Stimulated activated CD4-positive, alpha-beta T cell treated with anti-CD3 and anti-CD28 coated beads, Interleukin-2, amount 100 ng/mL, for 4 hours (primary cell): ENCODE measurements around the gene WNT5B.

ENCODE experiments used
- DNase-seq: peaks from one replicate; pipeline ENCODE4 v3.0.0-alpha.2; 2020; ENCODE audit warnings: low read depth

Gene WNT5B

DNA sequence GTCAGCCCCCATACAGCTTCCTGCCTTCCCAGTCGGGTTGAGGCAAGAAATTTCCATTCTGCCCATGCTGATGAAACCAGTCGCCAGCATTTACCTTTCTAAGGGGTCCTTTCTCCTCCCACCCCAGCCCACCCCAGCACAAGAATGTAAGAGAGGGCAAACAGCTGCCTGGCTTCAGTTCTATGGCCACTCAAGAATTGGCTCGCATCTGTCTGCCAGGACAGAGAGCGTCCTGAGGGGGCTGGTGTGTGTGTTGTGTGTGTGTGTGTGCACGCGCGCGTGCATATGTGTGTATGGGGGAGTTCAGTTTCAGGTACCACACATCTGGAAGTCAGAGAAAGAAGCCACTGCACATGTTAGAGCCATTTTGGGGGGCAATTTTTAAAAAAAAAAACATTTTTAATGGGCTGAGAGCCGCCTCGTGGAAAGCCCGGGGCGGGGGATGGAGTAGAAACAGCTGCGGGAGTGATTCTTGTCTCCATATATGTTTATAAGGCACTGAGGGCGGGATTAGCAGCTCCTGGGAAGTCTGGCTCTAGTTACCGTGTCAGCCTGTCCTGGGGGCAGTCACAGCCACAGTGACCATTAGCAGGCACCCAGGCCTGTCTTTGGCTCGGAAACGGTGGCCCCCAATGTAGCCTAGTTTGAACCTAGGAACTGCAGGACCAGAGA, at the start of gene WNT5B:
Gene WNT5B, plus strand, starts transcription at position 566 of the 672 bp plus-strand sequence. CDS start 2,124 bp downstream, outside the sequence.
- DNase-seq, result no peak

- no peak for DNase-seq
Measured at GRCh38 chr12:1579651-1580435, 49.2 kb upstream of the WNT5B start.

DNA sequence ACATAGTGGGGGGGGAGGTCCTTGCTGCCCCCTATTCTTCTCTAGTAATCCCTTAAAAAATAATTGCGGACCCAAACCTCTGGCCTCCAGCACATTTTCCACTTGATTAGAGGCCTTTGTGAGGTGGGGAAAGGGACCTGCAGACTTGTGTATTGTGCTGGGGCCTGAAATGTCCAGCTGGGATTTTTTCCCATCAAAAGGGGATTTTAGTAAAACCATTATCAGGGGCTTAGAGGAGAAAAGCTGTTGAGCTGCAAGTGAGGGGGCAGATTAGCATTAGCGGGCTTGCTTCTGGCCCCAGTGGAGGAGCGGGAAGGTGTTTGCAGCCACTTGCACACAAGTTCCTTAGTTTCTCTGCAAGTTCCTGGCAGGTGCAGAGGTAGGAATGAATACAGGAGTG, 48.5 kb upstream of the WNT5B start:
- DNase-seq, result no peak

DNA sequence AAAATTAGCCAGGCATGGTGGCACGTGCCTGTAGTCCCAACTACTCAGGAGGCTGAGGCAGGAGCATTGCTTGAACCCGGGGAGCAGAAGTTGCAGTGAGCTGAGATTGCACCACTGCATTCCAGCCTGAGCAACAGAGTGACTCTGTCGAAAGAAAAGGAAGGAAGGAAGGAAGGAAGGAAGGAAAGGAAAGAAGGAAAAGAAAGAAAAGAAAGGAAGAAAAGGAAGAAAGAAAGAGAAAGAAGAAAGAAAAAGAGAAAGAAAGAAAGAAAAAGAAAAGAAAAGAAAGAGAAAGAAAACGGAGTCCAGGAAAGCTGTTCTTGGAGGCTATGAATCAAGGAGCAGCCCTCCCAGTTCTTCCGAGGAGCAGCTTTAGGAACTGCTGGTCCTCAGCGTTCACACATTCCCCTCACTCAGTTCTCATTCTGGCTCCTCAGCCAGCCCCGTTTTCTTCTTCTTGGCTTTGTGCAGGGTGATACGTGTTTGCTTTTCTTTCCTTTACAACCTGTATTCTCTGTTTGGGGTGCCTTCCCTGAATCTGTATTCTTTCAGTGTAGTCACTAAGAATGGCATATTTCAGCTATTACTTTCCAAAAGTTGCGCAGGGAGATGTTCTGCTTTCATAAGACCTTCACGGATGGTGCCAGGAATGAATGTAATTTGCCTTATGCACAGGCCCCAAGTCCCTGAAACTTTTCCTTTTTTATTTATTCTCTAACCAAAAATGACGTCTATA, 46.9 kb upstream of the WNT5B start:
- DNase-seq, result no peak

GRCh38 chr12:1582709-1583050, 46.4 kb upstream of the WNT5B start:
- no peak for DNase-seq

DNA sequence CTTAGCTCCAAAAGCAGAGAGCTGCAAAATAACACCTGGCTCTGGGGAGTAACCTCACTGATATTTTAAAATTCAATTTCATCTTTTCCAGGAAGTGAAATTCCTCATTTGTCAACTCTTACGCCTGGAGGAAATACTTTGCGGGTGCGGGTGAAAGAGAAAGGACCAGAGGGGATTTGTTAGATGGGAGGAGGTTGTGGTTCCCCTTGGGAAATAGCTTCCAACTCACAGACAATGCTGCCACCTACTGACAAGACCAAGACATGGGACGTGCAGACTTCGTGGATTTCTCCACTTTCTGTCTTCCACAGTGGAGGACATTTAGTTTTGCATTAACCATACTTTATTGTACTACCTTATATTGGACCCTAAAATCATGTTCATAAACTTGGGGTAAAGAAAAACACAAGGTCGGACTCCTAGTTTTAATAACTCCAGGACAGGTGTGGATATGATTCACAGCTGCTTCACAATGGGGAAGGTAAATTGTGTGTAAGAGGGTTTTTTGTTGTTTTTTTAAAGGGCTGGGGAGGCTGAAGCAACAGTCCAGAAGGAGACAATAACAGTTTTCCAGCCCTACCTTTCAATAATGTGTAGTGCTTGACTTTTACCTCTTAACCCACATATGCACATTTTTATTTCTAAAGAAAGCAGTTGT, 45.5 kb upstream of the WNT5B start:
- DNase-seq, result no peak

DNA sequence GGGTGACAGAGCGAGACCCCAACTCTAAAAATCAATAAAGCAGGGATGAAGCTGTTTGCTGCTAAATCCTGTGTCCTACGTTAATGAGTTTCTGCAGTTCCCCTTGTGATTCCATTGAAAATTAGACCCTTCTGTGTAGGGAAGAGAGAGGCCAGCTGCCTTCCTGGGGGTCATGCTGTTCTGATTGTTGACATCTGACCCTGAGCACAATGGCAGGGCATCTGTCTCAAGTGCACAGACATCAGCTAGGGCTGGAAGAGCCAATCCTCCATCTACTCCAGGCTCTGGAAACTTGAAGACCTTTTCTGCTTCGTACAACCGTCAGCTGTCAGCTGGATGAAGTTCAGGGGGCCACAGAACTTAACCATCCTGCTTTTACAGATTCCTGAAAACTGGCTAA, 44.7 kb upstream of the WNT5B start:
- DNase-seq, result no peak

- DNase-seq, result no peak
Measured at GRCh38 chr12:1587927-1588574, 41.0 kb upstream of the WNT5B start.

DNA sequence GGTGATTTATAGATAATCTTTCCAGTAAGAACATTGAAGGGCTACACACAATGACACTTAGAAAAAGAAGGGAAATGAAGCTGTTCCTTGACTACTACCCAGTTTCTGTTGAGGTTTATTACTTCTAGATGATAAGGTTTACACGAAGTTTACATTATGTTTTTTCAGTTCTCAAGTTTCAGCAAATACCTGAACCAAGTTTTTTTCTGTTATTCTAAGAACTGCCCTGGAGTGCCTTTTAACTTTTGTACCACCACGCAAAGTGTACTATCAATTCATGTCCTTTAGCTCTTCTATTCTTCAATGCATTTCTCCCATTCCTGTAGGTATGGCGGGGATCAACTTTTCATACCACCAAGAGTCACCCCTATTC, 40.5 kb upstream of the WNT5B start:
- DNase-seq, result no peak

DNA sequence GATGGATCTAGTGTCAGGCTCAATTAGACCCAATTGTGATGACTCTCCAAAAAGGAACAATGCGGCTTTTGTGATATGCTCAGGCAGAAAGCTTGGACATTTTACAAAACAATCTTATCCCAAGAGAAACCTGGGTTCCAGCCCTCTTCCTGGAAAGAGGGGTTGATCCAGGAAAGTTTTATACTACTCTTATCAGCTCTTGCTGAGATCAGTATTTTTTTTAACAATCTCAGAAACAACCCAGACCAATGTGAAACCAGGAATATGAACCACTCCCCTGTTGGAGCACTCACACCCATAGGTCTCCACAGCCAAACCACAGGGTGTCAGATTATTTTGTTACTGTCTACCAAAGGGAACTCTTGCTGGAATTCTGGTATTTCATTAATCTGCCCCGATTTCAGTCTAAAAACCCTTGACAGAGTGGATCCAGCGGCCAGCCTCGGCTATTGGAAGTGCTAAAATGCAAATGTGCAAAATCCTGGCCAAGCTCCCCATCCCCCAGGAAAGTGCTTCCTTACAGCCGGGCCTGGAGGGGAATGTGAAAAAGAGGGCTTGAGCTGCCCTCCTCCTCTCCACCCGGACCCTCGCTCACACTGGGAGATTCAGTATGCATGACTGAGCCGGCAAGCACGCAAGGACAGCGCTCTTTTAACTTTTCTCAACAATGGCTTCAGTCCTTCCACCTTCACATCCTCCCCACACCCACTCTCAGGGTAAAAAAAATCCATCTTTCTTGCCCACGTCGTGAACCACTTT, 38.6 kb upstream of the WNT5B start:
- DNase-seq, result no peak

DNA sequence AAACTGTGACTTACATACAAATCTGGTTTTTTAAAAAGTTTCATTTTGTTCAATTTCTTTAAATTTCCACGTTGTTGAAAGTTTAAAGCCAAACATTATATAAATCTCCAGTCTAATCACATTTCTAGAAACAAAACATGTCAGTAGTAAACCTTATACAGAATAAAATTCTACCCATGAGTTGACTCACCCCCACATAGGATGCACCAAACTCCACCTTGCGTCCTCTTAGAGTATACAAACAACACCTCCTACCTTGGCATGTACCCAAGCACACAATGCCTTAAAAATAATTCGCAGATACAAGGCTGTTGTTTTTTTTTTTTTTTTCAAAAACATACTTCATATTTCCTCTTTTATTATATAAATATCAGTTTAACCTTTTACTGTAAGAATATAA, 38.0 kb upstream of the WNT5B start:
- no peak for DNase-seq

DNA sequence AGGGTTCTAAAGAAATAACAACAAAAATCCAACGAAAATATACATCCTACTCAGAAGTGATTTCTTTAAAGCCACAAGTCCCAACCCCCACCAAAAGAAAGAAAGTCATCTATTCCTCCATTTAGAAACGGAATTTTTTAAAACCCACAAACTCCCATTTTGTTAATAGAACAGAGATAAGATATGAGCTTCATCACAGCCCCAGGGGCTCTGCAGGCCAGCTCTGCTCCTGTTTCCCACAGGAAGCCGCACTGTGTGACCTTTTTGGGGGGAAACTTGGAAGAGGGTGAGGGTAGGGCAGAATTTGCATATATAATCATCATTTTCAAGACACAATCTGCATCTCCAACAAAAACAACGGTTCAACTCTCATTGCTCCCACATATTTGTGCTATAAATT, 37.5 kb upstream of the WNT5B start:
- no peak for DNase-seq

DNA sequence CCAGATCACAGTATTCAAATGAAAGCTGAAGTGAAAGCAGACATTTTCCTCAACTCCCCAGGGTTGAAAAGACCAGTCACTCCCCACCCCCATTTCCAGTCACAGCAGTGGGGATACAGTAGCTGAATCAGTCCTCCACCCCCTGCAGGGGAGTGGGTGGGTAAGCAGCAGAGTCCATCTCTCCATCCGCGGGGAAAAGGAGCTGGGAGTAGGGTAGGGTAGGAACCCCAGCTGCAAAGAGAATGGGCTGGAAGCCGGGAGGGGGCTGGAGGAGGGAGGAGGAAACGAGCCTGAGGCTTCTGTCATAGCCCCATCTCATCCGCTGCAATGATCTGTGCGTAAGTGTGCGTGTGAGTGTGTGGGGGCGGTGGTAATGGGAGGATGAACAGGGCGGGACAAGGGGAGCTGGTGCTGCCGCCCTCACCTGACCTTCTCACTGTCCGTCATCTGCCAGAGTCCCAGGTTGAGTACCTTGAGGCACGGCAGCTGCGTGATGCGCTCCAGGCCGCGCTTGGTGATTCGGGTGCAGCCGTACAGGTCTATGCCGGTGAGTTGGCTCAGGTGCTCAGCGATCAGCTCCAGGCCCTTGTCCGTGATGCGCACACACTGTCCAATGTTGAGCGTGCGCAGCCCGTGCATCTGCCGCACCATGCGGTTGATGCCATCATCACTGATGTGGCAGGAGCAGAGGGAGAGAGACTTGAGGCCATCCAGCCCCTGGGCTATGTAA, 36.4 kb upstream of the WNT5B start:
- no peak for DNase-seq

GRCh38 chr12:1593174-1594005, 35.6 kb upstream of the WNT5B start:
- DNase-seq, result no peak

DNA sequence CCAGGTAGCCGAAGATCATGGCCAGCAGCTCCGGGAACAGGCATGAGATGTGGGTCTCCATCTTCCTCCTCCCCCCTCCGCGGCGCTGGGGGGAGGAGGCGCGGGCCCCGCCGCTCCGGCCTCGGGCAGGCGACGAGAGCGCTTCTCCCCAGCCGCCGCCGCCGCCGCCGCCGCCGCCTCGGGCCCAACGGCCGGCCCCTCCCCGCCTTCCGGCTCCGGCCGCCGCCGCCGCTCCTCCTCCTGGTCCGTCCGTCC, 35.1 kb upstream of the WNT5B start:
- no peak for DNase-seq

- peak; percentile 79 for DNase-seq
Measured at GRCh38 chr12:1594261-1595025, 34.6 kb upstream of the WNT5B start, which contains the start of gene FBXL14. TSS of gene FBXL14 (minus strand) at chr12:1594581. CDS start at chr12:1594066, 515 bp downstream.

GRCh38 chr12:1595026-1595561, 33.9 kb upstream of the WNT5B start:
- DNase-seq, result no peak

- no peak for DNase-seq
Measured at GRCh38 chr12:1595690-1596347, 33.2 kb upstream of the WNT5B start.
